ENCODE measurements around the gene RPS6KA4. TPM values are rescaled to one million over a fixed set of nuclear protein-coding genes. Genes with fewer than 3 reads are reported as not detected.

RPS6KA4 gene
- total and polyA plus RNA-seq, 2 of the 13 experiments (the other 11 are each of a cell fraction or from before 2014, with no cell fraction given), result 8.9 to 14.2 TPM

DNA sequence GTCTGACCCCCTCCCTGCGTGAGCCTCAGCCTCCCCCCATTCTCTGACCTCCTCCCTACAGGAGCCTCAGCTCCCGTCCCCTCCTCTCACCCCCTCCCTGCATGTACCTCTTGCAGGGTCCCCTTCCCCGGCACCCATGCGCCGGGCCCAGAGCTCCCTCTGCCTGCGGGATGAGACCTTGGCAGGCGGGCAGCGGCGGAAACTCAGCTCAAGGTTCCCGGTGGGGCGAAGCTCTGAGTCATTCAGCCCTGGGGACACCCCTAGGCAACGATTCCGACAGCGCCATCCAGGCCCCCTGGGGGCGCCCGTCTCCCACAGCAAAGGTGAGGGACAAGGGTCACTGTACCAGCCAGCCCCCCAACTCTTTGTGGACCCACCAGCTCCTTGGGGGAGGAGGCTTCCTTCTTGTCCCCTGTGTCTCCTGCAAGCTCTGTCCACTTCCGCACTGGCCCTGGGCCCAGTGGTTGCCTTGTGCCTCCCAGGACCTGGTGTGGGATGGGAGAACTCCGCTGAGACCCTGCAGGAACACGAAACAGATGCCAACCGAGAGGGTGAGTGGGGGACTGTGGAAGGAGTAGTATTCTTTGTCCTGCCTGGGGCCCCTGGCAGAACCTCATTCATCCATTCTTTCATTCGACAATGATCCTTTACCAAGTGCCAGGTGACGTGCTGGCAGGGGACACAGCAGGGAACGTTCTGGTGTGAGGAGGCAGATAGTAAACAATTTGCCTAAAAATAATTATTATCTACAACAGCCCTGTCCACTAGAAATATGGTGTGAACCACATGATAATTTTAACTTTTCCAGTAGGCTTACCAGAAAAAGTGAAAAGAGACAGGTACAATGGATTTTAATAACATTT lies 3.7 kb upstream of the RPS6KA4 start (continued):
- TF ChIP-seq, protein P1, sequence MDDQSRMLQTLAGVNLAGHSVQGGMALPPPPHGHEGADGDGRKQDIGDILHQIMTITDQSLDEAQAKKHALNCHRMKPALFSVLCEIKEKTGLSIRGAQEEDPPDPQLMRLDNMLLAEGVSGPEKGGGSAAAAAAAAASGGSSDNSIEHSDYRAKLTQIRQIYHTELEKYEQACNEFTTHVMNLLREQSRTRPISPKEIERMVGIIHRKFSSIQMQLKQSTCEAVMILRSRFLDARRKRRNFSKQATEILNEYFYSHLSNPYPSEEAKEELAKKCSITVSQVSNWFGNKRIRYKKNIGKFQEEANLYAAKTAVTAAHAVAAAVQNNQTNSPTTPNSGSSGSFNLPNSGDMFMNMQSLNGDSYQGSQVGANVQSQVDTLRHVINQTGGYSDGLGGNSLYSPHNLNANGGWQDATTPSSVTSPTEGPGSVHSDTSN (CRISPR knock-in tag; IDR thresholded peaks at IDR 0.05; ENCODE audit: borderline replicate concordance), result no peak
- no peak for TF ChIP-seq ZNF496 (CRISPR knock-in tag; IDR thresholded peaks at IDR 0.05; ENCODE audit: insufficient replicate concordance)
- no peak for TF ChIP-seq ZNF839 (CRISPR knock-in tag; IDR thresholded peaks at IDR 0.05; ENCODE audit: borderline replicate concordance)
- TF ChIP-seq STAG1 (CRISPR knock-in tag; IDR thresholded peaks at IDR 0.05), result peak; percentile 73
- TF ChIP-seq, protein P2, sequence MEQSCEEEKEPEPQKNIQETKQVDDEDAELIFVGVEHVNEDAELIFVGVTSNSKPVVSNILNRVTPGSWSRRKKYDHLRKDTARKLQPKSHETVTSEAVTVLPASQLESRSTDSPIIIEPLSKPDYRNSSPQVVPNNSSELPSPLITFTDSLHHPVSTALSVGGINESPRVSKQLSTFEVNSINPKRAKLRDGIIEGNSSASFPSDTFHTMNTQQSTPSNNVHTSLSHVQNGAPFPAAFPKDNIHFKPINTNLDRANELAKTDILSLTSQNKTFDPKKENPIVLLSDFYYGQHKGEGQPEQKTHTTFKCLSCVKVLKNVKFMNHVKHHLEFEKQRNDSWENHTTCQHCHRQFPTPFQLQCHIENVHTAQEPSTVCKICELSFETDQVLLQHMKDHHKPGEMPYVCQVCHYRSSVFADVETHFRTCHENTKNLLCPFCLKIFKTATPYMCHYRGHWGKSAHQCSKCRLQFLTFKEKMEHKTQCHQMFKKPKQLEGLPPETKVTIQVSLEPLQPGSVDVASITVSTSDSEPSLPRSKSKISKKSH (CRISPR knock-in tag; IDR thresholded peaks at IDR 0.05; ENCODE audit: borderline replicate concordance), result 0 out of 2 replicates have a peak, but pooled peaks have one; percentile 43
- TF ChIP-seq ZNF558 (CRISPR knock-in tag; IDR thresholded peaks at IDR 0.05; ENCODE audit: borderline replicate concordance), result no peak
- peak; percentile 37; the same call in 1 of the 2 replicates for TF ChIP-seq SMC3 (IDR thresholded peaks at IDR 0.05; ENCODE audit: low read length)
- no peak for TF ChIP-seq ZNF44 (CRISPR knock-in tag; IDR thresholded peaks at IDR 0.05)
- peak; percentile 96 for TF ChIP-seq FOSL2 (CRISPR knock-in tag; IDR thresholded peaks at IDR 0.05)
- TF ChIP-seq FOXJ3 (CRISPR knock-in tag; IDR thresholded peaks at IDR 0.05; ENCODE audit: borderline replicate concordance), result no peak
- peak; percentile 86; the same call in 1 of the 2 replicates for TF ChIP-seq ZNF614 (CRISPR knock-in tag; IDR thresholded peaks at IDR 0.05; ENCODE audit: borderline replicate concordance)
- peak; percentile 90 for TF ChIP-seq HNRNPL (IDR thresholded peaks at IDR 0.05; ENCODE audit: low read depth, low read length)
- no peak for TF ChIP-seq ZNF468 (CRISPR knock-in tag; IDR thresholded peaks at IDR 0.05)
- TF ChIP-seq MIER2 (CRISPR knock-in tag; IDR thresholded peaks at IDR 0.05), result 0 out of 2 replicates have a peak, but pooled peaks have one; percentile 16
- peak; percentile 58; the same call in 1 of the 2 replicates for TF ChIP-seq HNF4G (IDR thresholded peaks at IDR 0.05; ENCODE audit: borderline replicate concordance, low read depth, low read length)
- peak; percentile 71; the same call in 1 of the 2 replicates for TF ChIP-seq HNF4G (CRISPR knock-in tag; IDR thresholded peaks at IDR 0.05; ENCODE audit: borderline replicate concordance, low read depth)
- TF ChIP-seq GPN1 (CRISPR knock-in tag; IDR thresholded peaks at IDR 0.05; ENCODE audit: borderline replicate concordance), result no peak
- TF ChIP-seq MTA1 (CRISPR knock-in tag; IDR thresholded peaks at IDR 0.05; ENCODE audit: borderline replicate concordance), result peak; percentile 70; the same call in 1 of the 2 replicates
- 0 out of 2 replicates have a peak, but pooled peaks have one; percentile 66 for TF ChIP-seq AHR (CRISPR knock-in tag; IDR thresholded peaks at IDR 0.05)
- TF ChIP-seq ETS1 (CRISPR knock-in tag; IDR thresholded peaks at IDR 0.05), result no peak
- TF ChIP-seq DPF2 (CRISPR knock-in tag; IDR thresholded peaks at IDR 0.05; ENCODE audit: borderline replicate concordance, low read depth), result peak; percentile 34; the same call in 1 of the 2 replicates
- TF ChIP-seq MXD3 (CRISPR knock-in tag; IDR thresholded peaks at IDR 0.05), result peak; percentile 33; the same call in 1 of the 2 replicates
- TF ChIP-seq NFIB (CRISPR knock-in tag; IDR thresholded peaks at IDR 0.05; ENCODE audit: borderline replicate concordance), result no peak
